ENCODE data around the gene LAMA1.

GRCh38 chr18:7104649-7105048 is 12.9 kb downstream of the LAMA1 start:
- TF ChIP-seq CTCF (IDR thresholded peaks at IDR 0.05 in 8 of 11, conservative IDR thresholded peaks at IDR 0.05 in 3 of 11) (no peak), POLR2AphosphoS5 (IDR thresholded peaks at IDR 0.05) (no peak)
